PC-9 (cell line): ENCODE results near the gene CRYGD.

Experiments used
- CTCF ChIP-seq: fragments of 200-600 bp; sonication (generic); conservative IDR thresholded peaks from 2 replicates; pipeline ENCODE4 v1.6.1; 2017; ENCODE audit warnings: mixed run types, antibody characterized with exemption, mild to moderate bottlenecking, moderate library complexity
- EZH2 ChIP-seq: fragments of 200-600 bp; sonication (generic); IDR thresholded peaks from 2 replicates; pipeline ENCODE4 v1.8.0; 2017; ENCODE audit warnings: antibody characterized with exemption, low read depth

GRCh38 chr2:208086029-208086428 lies 38.3 kb downstream of the CRYGD start:
- TF ChIP-seq EZH2 (no peak), CTCF (no peak)
